HG02763 (cell line): Measurements from ENCODE around the gene HOXB1.

ENCODE experiments used
- ATAC-seq: cut with Tn5 transposase; IDR thresholded peaks from one replicate; pipeline ENCODE4 v1.9.1; 2021; ENCODE audit warnings: mild to moderate bottlenecking, moderate library complexity; ENCODE audit not compliant: unreplicated experiment

The HOXB1 gene

DNA sequence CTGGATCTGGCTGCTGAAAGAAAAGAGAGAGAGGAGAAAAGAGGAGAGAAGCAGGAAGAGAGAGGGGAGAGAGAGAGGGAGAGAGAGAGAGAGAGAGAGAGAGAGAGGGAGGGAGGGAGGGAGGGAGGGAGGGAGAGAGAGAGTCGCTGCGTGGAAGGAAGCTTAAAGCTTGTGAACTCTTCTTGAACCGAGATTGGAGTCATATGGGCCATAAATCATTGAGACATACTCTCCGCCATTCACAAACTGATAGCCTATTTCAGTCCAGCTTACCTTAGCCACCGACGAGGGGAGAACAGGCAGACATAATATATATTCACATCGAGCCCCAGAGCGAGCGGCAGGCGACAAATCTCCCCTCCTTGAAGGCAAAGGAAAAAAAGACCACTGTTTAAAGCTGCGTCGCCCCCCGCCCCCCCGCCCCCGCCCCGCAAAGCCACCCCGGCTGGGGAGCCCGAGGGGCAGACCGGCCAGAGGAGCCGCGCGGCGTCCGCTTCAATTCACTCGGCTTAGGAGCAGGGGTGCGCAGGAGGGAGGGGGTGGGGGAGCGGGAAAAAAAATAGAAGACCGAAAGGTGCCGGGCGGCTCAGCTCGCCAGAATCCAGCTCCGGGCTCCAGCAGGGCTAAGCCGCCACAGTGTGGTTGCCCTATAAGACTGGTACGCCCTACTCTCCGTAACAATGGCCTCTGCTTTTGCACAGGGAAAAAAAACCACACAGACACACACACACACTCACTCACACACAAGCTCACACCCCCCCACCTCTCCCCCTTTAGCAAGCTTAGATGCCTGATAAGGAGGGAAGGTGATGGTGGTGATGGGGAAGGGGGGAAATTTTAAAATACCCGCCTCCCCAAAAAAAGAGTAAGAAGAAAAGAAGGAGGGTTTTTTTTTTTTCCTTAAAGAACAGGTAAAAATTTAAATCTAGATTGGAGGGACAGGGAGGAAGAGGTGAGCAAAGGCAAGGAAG lies 24.7 kb upstream of the HOXB1 start:
- no peak for ATAC-seq

DNA sequence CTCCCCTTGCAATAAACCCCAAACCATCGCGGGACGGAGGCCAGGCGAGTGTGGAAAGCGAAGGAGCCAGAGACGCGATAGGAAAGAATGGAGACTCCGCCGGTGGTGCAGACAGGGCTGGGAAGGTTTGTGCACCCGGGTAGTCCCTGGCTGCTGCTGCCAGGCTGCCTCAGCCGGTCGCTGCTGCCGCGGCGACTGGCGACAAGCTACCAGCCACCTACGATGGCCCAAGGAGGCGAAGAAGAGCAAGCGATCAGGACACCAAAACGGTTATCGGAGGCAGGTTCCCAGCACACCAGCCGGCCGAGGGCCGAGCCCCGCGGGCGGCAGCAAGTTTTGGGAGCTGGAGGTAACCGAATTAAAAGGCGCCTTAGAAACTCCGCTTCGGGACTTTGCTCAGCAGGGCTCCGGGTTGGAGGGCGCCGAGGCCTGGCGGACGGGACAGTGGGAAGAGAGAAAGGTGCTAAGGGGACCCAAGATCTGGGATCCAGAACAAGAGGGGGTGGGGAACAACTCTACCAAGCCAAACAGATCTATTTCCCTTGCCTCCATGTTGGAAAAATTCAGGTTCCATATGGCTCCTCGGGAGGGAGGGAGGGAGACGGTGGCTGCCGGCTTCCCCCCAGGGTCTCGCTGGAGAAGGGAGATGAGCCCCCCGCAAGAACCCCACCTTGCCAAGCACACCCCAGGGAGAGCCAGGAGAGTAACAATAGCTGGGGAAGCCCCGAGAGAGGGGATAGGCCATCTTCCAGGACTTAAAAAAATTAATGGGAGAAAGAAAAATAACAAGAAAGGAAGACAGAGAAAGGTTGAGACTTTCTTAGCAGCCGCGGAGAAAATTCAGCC lies 23.8 kb upstream of the HOXB1 start:
- no peak for ATAC-seq

DNA sequence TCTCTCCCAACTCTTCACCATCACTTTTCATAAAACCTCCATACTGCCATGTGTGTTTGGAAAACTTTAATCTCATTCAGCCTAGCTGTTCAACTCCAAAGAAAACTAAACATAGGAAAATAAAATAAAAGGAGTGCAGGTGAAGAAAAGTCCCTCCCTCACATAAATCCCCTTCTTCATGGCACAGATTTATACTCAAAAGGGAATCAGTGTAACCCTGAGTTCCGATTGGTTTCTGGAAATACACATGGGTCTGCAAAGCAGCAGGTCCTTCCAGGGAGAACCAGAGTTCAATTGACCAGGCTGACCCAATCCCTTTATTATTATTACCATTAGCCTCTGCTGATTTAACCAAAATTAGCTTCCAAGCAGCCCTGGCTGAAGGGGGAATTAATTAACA lies 23.0 kb upstream of the HOXB1 start:
- no peak for ATAC-seq

DNA sequence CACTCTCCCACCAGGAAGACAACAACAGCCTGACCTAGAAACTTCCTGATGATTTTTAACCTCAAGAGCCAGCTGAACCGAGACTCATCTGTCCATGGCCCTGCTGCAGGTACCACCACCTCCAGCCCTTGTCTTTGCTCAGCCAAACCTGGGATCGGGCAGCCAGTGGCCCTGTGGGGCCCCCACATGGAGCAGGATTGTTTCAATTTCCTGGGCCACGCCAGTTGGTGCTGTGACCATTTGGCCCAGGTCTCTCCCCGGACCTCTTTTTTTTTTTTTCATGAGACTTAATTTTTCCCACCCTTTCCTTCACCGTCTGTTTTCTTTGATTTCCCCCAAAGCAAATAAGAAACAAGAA lies 22.4 kb upstream of the HOXB1 start:
- no peak for ATAC-seq

GRCh38 chr17:48552466-48553189 lies 21.8 kb upstream of the HOXB1 start:
- ATAC-seq: no peak

GRCh38 chr17:48551596-48552465 lies 21.0 kb upstream of the HOXB1 start:
- no peak for ATAC-seq

DNA sequence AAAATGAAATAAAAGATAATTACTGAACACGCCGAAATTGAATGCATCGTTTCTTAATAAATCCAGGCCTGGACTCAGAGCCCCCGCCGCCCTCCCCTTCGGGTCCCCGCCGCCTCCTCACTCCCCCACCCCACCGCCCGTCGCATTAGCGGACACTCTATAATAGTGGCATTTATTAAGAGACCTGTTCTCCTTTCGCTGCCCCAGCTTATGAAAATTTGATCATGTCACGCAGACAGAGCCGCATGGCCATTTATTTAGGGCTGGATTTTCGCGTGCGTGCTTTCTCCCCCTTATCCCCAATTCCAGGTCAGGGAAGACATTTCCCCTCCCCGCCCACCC lies 20.4 kb upstream of the HOXB1 start:
- no peak for ATAC-seq

DNA sequence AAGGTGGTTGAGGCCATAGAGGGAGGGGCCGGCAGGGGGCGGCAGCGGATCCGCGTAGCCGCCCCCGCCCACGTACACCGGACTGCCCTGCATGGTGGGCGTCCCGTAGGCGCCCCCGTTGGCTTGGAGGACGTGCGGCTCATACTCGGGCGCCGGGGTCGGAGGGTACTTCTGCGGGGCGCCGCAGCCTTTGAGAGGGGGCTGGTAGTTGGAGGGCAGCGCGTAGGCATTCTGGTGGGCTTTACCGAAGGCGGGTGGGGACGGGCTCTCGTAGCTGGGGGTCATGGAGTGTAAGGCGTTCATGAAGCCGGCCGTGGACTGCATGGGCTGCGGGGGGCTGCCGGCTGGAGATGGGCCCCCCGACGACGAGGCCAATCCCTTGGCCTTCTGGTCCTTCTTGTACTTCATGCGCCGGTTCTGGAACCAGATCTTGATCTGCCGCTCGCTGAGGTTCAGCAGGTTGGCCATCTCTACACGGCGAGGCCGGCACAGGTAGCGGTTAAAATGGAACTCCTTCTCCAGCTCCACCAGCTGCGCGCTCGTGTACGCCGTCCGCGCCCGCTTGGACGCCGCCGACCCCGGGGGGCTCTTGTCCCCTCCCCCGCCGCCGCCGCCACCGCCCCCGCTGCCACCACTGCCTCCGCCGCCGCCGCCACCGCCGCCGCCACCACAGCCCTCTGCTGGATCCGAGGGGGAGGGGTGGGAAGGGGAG lies 19.8 kb upstream of the HOXB1 start:
- no peak for ATAC-seq

- no peak for ATAC-seq
These were observed 19.2 kb upstream of the HOXB1 start for GRCh38 chr17:48549914-48550501.

DNA sequence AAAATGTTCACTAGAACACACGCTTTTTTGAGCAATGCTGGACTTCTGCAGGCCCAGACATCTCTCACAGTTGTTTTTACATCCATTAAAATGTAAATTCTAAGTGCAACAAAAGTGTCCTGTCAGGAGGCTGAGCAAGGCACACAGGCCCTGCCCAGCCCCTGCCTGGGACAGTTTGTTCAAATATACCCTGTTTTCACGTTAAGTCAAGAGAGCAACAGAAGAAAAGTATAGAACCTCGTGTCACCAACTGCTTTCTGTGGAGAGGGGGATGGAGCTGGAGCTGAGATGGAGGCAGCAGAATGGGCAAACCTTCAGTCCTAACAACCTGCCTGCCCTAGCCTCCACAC lies 18.4 kb upstream of the HOXB1 start:
- ATAC-seq: no peak

DNA sequence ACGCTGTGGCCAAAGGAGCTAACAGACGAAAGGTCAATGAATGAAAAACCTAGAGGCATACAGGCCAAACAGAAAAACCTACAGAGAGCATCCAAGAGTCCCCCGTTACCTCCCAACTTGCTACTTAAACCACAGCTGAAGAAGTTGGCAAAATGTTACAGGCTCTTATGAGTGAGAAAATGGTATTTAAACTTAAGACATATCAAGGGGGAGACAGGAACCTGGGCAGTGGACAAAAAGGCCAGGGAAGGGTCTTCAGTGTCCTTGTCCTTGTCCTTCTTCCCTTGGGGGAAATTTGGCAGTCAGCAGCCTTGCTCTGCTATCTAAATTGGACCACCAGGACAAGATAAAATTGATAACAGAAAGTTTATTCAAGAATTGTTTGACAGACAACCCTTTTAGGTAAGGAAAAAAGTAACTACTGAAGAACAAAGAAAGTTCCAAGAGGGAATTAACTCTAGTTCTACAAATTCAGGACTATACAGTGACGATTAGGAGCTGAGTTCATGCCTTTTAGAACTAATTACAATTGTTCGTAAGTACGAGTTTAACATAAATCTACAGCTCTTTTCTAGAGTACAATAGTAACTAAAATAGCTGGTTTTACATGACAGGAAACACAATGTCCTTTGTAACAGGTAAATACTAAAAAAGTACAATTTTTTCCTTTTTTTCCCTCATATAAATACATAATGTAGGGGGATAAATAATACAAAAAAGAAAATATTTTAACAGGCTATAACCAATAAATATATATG lies 17.9 kb upstream of the HOXB1 start:
- ATAC-seq: no peak

GRCh38 chr17:48547808-48548522 lies 17.2 kb upstream of the HOXB1 start:
- no peak for ATAC-seq

DNA sequence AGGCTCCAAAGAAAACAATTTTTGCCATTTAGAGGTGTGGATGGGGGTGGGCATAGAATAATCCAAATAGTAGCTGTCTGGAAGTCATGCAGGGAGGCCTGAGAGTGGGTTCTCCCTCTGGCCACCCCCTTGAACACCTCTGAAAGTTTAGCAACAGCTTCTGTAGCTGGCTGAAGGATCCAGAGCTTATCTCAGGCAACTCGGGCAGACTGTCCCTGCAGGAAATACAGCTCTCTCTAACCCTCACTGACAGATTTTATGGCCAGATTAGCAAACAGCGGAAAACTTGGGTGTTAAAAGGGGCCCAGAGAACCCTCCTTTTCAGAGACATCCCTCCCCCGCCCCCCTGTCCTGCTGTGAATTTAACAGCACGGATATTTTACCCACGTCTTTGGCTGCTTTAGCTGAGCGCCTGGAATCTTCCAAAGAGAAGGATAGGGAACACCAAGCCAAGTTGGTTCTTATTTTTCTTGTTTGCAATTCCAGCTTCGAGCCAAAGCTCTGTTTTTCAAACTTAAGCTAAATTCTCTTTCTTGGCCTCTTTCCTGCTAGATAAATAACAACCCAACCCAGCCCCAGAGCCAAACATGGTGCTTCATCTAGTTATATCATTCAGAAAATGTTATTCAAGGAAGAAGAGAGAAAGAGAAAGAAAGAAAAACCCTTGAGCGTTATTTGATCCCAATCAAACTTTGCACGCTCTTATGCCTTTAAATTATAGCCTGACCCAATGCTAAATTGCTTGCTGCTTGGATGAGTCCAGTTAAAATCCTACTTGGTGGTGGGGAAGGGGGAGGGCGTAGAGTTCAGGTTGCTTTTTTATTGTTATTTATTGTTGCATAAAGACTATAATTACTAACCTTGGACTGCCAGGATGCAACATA lies 16.4 kb upstream of the HOXB1 start:
- no peak for ATAC-seq

- ATAC-seq: no peak
These were observed 15.5 kb upstream of the HOXB1 start for GRCh38 chr17:48546137-48546923.

DNA sequence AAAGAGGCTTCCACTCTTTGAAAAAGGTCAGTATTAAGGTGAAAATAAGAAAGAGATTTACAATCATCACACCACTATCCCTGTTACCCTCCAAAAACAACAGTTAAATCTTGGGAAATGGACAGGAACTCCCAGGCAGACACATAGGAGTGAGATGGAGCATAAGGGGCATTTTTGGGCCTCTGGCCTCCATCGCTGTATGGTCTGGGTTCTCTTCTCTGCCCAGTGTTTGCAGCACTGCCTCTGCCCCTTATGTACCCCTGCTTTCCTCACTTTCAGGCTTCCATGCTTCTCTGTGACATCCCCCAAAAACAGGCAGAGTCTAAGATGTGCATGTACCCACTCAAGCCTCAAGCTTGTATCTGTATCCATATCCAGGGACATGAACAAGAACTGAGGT lies 14.7 kb upstream of the HOXB1 start:
- ATAC-seq: no peak

GRCh38 chr17:48545022-48545375 lies 14.2 kb upstream of the HOXB1 start, which contains the start of gene HOXB2:
Gene HOXB2, minus strand, starts transcription at chr17:48545109. Its CDS starts 198 bp downstream, at chr17:48544911.
- ATAC-seq: no peak
